Measurements from ENCODE around the gene MYG1.

DNA sequence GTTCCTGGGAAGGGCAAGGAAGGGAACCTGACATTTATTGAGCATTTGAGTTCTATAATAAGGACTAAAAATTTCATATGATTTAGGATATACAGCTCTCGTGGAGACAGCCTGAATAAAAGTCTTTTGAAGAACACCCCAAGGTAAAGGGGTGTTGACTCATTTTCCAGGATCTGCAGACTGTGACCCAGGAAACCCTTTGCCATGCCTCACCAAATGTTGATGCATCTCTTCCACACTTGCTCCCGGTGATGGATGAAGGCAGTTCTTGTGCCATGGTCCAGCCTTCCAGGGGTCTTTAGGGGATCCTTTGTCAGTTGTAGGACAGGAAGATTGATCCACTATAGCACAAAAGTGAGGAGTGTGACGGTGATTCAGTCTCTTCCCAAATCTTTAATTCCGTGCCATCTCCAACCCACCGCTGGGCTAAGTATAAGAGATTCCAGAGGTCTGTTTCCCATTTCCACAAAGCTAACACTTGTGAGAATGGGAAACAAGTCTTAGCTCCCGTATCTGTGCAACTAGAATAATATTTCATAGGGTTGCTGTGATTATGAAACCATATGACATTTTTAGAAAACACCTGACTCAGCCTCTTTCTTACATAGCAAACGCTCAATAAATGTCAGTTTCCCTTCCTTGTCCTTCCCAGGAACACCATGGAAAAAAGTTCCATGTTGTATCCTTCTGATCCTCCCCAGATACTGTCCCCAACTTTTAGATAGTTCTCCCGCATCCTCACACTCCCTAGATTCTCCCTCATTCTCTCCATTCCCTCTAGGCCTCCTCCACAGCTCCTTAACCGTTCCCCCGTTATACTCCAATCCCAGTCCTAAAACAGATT, 21.1 kb downstream of the MYG1 start:
- TF ChIP-seq, protein P1, sequence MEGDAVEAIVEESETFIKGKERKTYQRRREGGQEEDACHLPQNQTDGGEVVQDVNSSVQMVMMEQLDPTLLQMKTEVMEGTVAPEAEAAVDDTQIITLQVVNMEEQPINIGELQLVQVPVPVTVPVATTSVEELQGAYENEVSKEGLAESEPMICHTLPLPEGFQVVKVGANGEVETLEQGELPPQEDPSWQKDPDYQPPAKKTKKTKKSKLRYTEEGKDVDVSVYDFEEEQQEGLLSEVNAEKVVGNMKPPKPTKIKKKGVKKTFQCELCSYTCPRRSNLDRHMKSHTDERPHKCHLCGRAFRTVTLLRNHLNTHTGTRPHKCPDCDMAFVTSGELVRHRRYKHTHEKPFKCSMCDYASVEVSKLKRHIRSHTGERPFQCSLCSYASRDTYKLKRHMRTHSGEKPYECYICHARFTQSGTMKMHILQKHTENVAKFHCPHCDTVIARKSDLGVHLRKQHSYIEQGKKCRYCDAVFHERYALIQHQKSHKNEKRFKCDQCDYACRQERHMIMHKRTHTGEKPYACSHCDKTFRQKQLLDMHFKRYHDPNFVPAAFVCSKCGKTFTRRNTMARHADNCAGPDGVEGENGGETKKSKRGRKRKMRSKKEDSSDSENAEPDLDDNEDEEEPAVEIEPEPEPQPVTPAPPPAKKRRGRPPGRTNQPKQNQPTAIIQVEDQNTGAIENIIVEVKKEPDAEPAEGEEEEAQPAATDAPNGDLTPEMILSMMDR (IDR thresholded peaks at IDR 0.05): no peak
- TF ChIP-seq POLR2AphosphoS5 (IDR thresholded peaks at IDR 0.05): no peak
- TF ChIP-seq EP300 (IDR thresholded peaks at IDR 0.05): no peak
- TF ChIP-seq POLR2A (IDR thresholded peaks at IDR 0.05; ENCODE audit: low read depth): no peak
